Bladder microvascular endothelial cell (primary cell): ENCODE measurements around the gene PPP2R1A. TPM values are rescaled to one million over a fixed set of nuclear protein-coding genes. Genes with fewer than 3 reads are reported as not detected.

Experiments
- total RNA-seq: library from RNA; depleted of rRNA; stranded (reverse); fragments of >200 nt; gene quantifications from 2 replicates; pipeline ENCODE4 v1.2.3, GENCODE V29; 2014

Gene PPP2R1A
- total RNA-seq, result 79.8 and 217 TPM in 2 replicates

GRCh38 chr19:52189735-52190486 lies at the start of gene PPP2R1A:
Gene PPP2R1A, plus strand, starts transcription at chr19:52190052. Its CDS starts 45 bp downstream, at chr19:52190097.

GRCh38 chr19:52171321-52172169 lies 18.3 kb upstream of the PPP2R1A start, which contains the start of gene ZNF836:
Gene ZNF836, minus strand, starts transcription at chr19:52171621. Its CDS starts 3,549 bp downstream, at chr19:52168072.

GRCh38 chr19:52269338-52270261 lies 79.7 kb downstream of the PPP2R1A start, which contains the start of gene ZNF766:
Gene ZNF766, plus strand, starts transcription at chr19:52269587. Its CDS starts 27 bp downstream, at chr19:52269614.

Other genes starting within 250 kb of the PPP2R1A start
- 6.2 and 11.2 TPM in 2 replicates for gene ZNF350, start 203.2 kb upstream of the PPP2R1A start, total RNA-seq
- gene ZNF615, start 181.8 kb upstream of the PPP2R1A start, total RNA-seq, result 7.9 and 11.8 TPM in 2 replicates
- gene ZNF614, start 161.7 kb upstream of the PPP2R1A start, total RNA-seq, result 6.5 and 9.4 TPM in 2 replicates
- 3.9 and 8.4 TPM in 2 replicates for gene ZNF432, start 141.2 kb upstream of the PPP2R1A start, total RNA-seq
- gene ZNF841, start 94.3 kb upstream of the PPP2R1A start, total RNA-seq, result 9.4 and 20.1 TPM in 2 replicates
- gene ZNF616, start 50.1 kb upstream of the PPP2R1A start, total RNA-seq, result 4.7 and 13.0 TPM in 2 replicates
- gene ZNF836, start 18.4 kb upstream of the PPP2R1A start, total RNA-seq, result 5.3 and 11.7 TPM in 2 replicates
- 4.9 and 16.7 TPM in 2 replicates for gene ZNF766, start 79.5 kb downstream of the PPP2R1A start, total RNA-seq
- gene ZNF480, start 107.1 kb downstream of the PPP2R1A start, total RNA-seq, result 4.9 and 6.7 TPM in 2 replicates
- gene ZNF610, start 146.2 kb downstream of the PPP2R1A start, total RNA-seq, result 1.3 and 3.2 TPM in 2 replicates
- gene ZNF880, start 179.9 kb downstream of the PPP2R1A start, total RNA-seq, result 10.5 and 14.8 TPM in 2 replicates
- 5.5 and 14.9 TPM in 2 replicates for gene ZNF528, start 207.8 kb downstream of the PPP2R1A start, total RNA-seq
- gene ZNF534, start 239.1 kb downstream of the PPP2R1A start, total RNA-seq, result 0.06 TPM in 1 of 2 replicates, not detected in the other